Right ventricle myocardium superior (tissue), 1 donor: ENCODE results near the gene REV1. TPM values are rescaled to one million over a fixed set of nuclear protein-coding genes. Genes with fewer than 3 reads are reported as not detected.
"Not testable (repeated sequence)": the region's sequence is repeated elsewhere in the genome, so short reads cannot be mapped to it uniquely, and the experiment has no call there.

ENCODE experiments used
- ATAC-seq: fragments of 200-7000 bp; cut with Tn5 transposase; one replicate; pipeline ENCODE4 v1.9.1; 2020; ENCODE audit warnings: mild to moderate bottlenecking; ENCODE audit not compliant: poor library complexity
- DNase-seq: peaks from one replicate; pipeline ENCODE4 v3.0.0-alpha.2; 2020
- intact Hi-C: fragments of 100-400 bp; cut with DNase I; formaldehyde crosslinking; loops from one replicate; pipeline ENCODE4 v1.11.2; 2022
- total RNA-seq: library from RNA; stranded (reverse); fragmentation: NEBNext Ultra II Directional; extraction: Animal tissue kit (Norgen Biotek cat#: 25700); gene quantifications from one replicate; pipeline ENCODE4 v1.2.1, GENCODE V29; 2021
- donor health status: DM: no; HTN: yes; CAD: no; lungs with severe emphysema.

The REV1 gene
- total RNA-seq, 1 donor from 2014 or later = 59.2 TPM

DNA sequence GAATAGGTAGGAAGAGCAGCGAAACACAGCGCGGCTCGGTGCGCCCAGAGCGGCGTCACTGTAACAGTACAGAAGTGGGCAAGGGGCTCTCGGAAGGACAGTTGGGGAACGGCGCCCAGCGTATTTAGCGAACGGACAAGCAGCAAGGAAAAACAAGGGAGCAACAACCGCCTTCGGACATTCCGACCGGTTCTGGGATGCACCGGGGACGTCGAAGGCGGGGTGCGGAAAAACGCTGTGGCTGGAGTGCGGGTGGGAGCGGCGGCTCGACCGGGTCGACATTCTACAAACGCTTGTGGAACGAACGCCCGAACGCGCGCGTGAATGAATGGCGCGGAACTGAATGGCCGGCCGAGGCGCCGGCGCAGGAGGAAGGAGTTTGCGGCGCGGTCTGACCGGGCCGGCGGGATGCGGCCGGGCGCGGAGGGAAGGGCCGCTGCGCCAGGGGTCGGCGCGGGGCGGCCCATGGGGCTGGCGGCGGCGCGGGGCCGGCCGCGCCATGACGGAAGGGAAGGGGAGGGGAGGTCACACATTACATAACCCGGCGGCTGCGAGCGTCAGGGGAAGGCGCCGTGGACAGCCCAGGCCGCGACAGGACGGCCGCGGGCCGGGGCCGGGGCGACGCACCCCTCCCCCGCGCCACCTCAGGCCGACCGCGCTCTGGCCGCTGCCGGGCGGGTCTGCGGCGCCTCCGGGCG, 605 bp downstream of the REV1 start:
- intact Hi-C loops = loop anchor here (2.0 kb wide), 1 partner anchor 152 kb away; the partner anchor contains the start of genes EIF5B and TXNDC9

GRCh38 chr2:99488539-99489062, 1.2 kb downstream of the REV1 start:
- DNase-seq (no peak), ATAC-seq (no peak)
- intact Hi-C loops = loop anchor here (2.0 kb wide), 1 partner anchor 152 kb away; the partner anchor contains the start of genes EIF5B and TXNDC9

More for the DNA sequence above, 605 bp downstream of the REV1 start:
- peak; percentile 86 for DNase-seq
- ATAC-seq = peak; percentile 42

GRCh38 chr2:99487906-99488305, 1.9 kb downstream of the REV1 start:
- intact Hi-C loops = loop anchor here (2.0 kb wide), 1 partner anchor 151 kb away; the partner anchor contains the start of genes EIF5B and TXNDC9
- no peak for DNase-seq
- ATAC-seq = no peak

- DNase-seq (no peak), ATAC-seq (no peak)
- intact Hi-C loops = no loop called here
These were observed 4.0 kb downstream of the REV1 start for GRCh38 chr2:99485824-99486223.

GRCh38 chr2:99485411-99485810, 4.4 kb downstream of the REV1 start:
- ATAC-seq (no peak), DNase-seq (no peak)
- intact Hi-C loops = no loop called here

DNA sequence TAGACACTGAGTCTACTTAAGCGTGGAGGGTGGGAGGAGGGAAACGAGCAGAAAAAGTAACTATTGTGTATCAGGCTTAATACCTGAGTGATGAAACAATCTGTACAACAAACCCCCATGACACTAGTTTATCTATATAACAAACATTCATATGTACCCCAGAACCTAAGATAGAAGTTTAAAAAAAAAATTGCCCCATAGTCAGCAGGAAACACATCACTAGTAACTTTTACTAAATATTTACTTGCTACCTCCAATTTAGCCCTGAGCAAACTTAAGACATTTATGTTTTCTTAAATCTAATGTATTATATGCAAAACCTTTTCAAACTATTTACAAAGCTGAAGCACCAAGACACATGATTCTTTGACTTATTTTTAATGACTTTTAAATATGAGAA, 5.6 kb downstream of the REV1 start:
- no peak for DNase-seq
- intact Hi-C loops = no loop called here
- no peak for ATAC-seq

DNA sequence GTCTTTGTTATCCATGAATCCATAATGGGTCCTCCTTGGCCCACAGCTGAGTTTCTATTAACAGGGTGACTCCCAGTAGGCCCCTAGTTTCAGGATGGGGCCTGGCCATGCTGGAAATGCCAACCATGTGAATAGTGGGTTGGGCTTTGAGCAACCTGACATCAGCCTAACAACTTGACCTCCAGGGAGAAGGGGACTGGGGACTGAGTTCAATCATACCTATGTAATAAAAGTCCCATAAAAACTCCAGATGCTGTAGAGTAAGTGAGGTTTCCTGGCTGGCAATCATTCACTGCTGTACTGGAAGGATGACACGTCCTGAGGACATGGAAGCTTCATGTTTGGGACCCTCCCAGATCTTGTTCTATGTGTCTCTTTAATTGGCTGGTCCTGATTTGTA, 7.9 kb downstream of the REV1 start:
- ATAC-seq = peak; percentile 24
- intact Hi-C loops = no loop called here
- no peak for DNase-seq

DNA sequence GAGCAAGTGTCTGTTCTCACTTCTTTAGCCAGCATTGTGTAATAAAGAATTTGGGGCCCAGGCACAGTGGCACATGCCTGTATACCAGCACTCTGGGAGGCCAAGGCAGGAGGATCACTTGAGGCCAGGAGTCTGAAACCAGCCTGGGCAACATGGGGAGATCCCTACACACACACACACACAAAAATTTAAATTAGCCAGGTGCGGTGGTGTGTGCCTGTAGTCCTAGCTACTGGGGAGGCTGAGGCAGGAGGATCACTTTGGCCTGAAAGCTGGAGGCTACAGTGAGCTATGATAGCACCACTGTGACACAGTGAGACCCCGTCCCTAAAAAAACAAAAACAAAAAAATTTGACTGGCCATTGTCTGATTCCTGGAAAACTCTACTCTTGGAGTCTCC, 8.3 kb downstream of the REV1 start:
- intact Hi-C loops = no loop called here
- DNase-seq = no peak
- ATAC-seq = no peak

GRCh38 chr2:99480390-99480789, 9.4 kb downstream of the REV1 start:
- ATAC-seq = no peak
- intact Hi-C loops = no loop called here
- DNase-seq = no peak

GRCh38 chr2:99478632-99479031, 11.2 kb downstream of the REV1 start:
- ATAC-seq = no peak
- intact Hi-C loops = no loop called here

GRCh38 chr2:99477054-99477453, 12.8 kb downstream of the REV1 start:
- intact Hi-C loops = no loop called here
- ATAC-seq (no peak), DNase-seq (no peak)

More at GRCh38 chr2:99478632-99479031, 11.2 kb downstream of the REV1 start:
- no peak for DNase-seq

- ATAC-seq (peak; percentile 74), DNase-seq (peak; percentile 43)
- intact Hi-C loops = no loop called here
These were observed 13.2 kb downstream of the REV1 start for GRCh38 chr2:99476629-99477028.

DNA sequence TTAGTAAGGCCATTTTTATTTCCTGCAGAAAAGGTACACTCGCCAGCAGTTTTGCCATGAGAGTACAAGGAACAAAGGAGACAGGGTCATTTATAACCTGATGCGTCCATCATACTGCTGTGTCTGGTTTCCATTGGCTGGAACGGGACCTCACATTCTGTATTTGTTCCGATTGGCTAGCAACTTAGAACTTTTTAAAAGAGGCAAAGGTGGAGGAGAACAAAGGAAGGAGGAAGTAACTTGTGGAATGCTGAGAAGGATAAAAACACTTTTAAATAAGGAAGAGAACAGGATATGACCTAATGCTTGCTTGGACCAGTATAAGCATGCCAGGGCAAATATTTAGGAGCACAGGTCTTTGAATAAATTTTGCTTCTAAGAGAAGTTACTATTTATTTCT, 14.7 kb downstream of the REV1 start:
- DNase-seq, ATAC-seq, intact Hi-C loops: not testable (repeated sequence)

- DNase-seq (no peak), ATAC-seq (no peak)
- intact Hi-C loops = no loop called here
These were observed 16.2 kb downstream of the REV1 start for GRCh38 chr2:99473518-99474083.

DNA sequence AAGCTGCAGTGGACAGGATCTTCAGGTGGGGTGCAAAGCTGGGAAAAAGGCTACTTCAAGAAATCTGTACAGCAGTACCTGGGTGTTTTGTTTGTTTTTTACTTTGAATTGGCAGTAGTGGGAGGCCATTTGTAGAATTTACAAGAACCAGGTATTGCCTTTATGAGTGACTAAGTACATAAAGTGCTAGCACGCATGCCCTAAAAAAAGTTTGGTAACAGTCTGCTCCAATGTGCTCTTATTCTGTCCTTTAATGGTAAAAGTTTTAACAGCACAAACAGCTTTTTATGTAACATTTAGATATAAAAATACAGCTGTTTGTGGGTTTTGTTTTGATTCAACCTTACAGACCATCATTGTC, 17.2 kb downstream of the REV1 start:
- intact Hi-C loops = no loop called here
- ATAC-seq = no peak
- no peak for DNase-seq

GRCh38 chr2:99471654-99472599, 17.9 kb downstream of the REV1 start:
- no peak for DNase-seq
- intact Hi-C loops = no loop called here
- no peak for ATAC-seq

GRCh38 chr2:99470957-99471356, 18.9 kb downstream of the REV1 start:
- ATAC-seq (no peak), DNase-seq (no peak)
- intact Hi-C loops = no loop called here

- ATAC-seq, DNase-seq, intact Hi-C loops: not testable (repeated sequence)
These were observed 19.4 kb downstream of the REV1 start for GRCh38 chr2:99470459-99470858.

DNA sequence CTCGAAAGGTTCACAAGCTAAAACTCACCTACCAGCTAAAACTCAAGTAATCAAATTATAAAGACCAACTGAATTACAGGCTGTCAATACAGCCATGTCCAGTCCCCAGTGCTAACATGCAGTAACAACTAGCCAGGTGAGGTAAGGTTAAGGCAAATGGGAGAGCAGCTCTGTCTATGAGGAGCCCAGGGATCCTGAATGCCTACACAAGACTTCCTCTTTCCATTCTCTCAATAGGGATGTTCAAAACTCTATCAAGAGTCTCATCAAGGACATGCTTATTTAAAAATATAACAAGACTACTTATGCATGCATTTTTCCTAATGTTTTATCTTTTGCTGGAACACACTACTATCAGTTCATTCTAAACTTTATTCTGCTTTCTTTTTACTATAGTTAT, 20.4 kb downstream of the REV1 start:
- intact Hi-C loops = no loop called here
- no peak for ATAC-seq
- no peak for DNase-seq
